SU-DHL-6 (cell line): ENCODE results near the gene C1orf185.

ENCODE experiments used
- CTCF ChIP-seq: fragments of 200-600 bp; sonication (generic); IDR thresholded peaks from one replicate; pipeline ENCODE4 v1.5.1; 2017; ENCODE audit warnings: antibody characterized with exemption, mild to moderate bottlenecking, low read length, moderate library complexity; ENCODE audit not compliant: insufficient read depth, poor library complexity, severe bottlenecking
- EZH2phosphoT487 ChIP-seq: fragments of 200-600 bp; sonication (generic), shearing (Covaris generic); conservative IDR thresholded peaks from 2 replicates; pipeline ENCODE4 v1.6.1; 2018; ENCODE audit warnings: mild to moderate bottlenecking, antibody characterized with exemption, low read length, moderate library complexity, mixed read lengths

GRCh38 chr1:51175278-51175677, 73.2 kb downstream of the C1orf185 start:
- TF ChIP-seq CTCF = no peak
- TF ChIP-seq EZH2phosphoT487 = no peak
